Testis (tissue), 3 donors: ENCODE results near the gene DCLRE1B. TPM values are rescaled to one million over a fixed set of nuclear protein-coding genes. Genes with fewer than 3 reads are reported as not detected.

Source experiments
- DNase-seq: peaks from one replicate; pipeline ENCODE4 v3.0.0-alpha.2; 2019
- H3K27ac ChIP-seq, 2 donors: fragments of 200-600 bp; sonication (generic); one replicate each; pipeline ENCODE4 v1.5.1; 2019
- H3K27me3 ChIP-seq: fragments of 200-600 bp; sonication (generic); one replicate; pipeline ENCODE4 v1.5.1; 2019
- H3K36me3 ChIP-seq: fragments of 200-600 bp; sonication (generic); one replicate; pipeline ENCODE4 v1.5.1; 2017; ENCODE audit warnings: low read depth; ENCODE audit errors: missing control alignments
- H3K4me1 ChIP-seq: fragments of 200-600 bp; sonication (generic); one replicate; pipeline ENCODE4 v1.5.1; 2019
- H3K4me3 ChIP-seq, 2 donors: fragments of 200-600 bp; sonication (generic); one replicate each; pipeline ENCODE4 v1.5.1; 2017 to 2019
- H3K9me3 ChIP-seq: fragments of 200-600 bp; sonication (generic); one replicate; pipeline ENCODE4 v1.5.1; 2017
- CTCF ChIP-seq, 3 experiments: fragments of 450-650 bp in 2 of 3; fragments of 200-600 bp in 1 of 3; sonication (generic) in 1 of 3; IDR thresholded peaks; one replicate each; pipeline ENCODE4 v1.5.1; 2016 to 2019; ENCODE audit warnings: antibody characterized with exemption in 3 of 3, mild to moderate bottlenecking in 2 of 3, moderate library complexity in 1 of 3
- POLR2A ChIP-seq: fragments of 450-650 bp; IDR thresholded peaks from one replicate; pipeline ENCODE4 v1.6.1; 2017; ENCODE audit warnings: antibody characterized with exemption, mild to moderate bottlenecking, moderate library complexity
- WGBS, 2 donors: methylation state at CpG; one replicate each; pipeline ENCODE4 v1.1.5; 2018; 5-methylcytosine and 5-hydroxymethylcytosine counted together
- intact Hi-C: fragments of 100-400 bp; cut with DNase I; formaldehyde crosslinking; loops from one replicate; pipeline ENCODE4 v1.15.1; 2023; ENCODE audit warnings: low total_unique reads
- polyA plus RNA-seq: library from polyadenylated mRNA; stranded (reverse); fragments of 350-450 nt; fragmentation: Illumina TruSeq; extraction: RNeasy Lipid Tissue Mini Kit (QIAGEN cat#74804); gene quantifications from one replicate; pipeline ENCODE4 v1.2.3, GENCODE V29; 2014; ENCODE audit warnings: low read depth, low replicate concordance; ENCODE audit not compliant: insufficient read depth
- total RNA-seq, 2 donors: library from RNA; depleted of rRNA; stranded (reverse); fragments of >200 nt; gene quantifications; one replicate each; pipeline ENCODE4 v1.2.3, GENCODE V29; 2016

DCLRE1B gene
- total and polyA plus RNA-seq, 3 donors from 2014 or later, result 6.7 to 8.3 (median 7.7) TPM

- Histone ChIP-seq H3K27me3 (no peaks in the 10 kb centered on the region), H3K4me3 (no peak overlapping the region), H3K4me1 (peaks cover 25% of the 10 kb centered on the region), H3K27ac (peak overlapping the region in 1 of 2 donors; percentile 11), H3K36me3 (no peaks in the 10 kb centered on the region), H3K9me3 (no peaks in the 10 kb centered on the region)
- TF ChIP-seq POLR2A (no peak), CTCF (IDR thresholded peaks at IDR 0.05) (no peak)
- DNase-seq, result no peak
- intact Hi-C loops, result no loop called here
Measured at GRCh38 chr1:113942527-113942926, 37.4 kb downstream of the DCLRE1B start.

DNA sequence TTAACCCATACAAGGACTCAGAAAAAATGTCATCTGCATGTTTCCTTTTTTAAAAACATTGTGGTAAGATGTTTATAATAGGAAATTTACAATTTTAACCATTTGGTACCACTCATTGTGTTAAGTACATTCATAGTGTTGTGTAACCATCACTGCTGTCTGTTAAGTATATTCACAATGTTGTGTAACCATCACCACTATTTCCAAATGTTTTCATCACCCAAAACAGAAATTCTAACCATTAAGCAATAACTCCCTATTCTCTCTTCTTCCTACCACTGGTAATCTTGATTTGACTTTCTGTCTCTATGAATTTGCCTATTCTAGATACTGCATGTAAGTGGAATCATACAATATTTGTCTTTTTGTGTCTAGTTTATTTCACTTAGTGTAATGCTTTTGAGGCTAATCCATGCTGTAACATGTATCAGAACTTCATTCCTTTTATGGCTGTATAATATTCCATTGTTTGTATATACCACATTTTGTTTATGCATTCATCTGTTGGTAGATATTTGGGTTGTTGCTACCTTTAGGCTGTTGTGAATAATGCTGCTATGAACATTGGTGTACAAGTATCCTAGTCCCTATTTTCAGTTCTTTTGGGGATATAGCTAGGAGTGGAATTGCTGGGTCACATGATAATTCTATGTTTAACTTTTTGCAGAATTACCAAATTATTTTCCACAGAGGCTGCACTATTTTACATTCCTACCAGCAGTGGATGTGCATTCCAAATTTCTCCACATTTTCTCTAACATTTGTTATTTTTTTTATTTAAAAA, 38.1 kb downstream of the DCLRE1B start:
- Histone ChIP-seq H3K4me3 (no peak overlapping the region), H3K27ac (no peak overlapping the region), H3K9me3 (no peaks in the 10 kb centered on the region), H3K36me3 (no peaks in the 10 kb centered on the region), H3K4me1 (peaks cover 31% of the 10 kb centered on the region), H3K27me3 (no peaks in the 10 kb centered on the region)
- DNase-seq, result no peak
- no peak for TF ChIP-seq POLR2A
- no peak for TF ChIP-seq CTCF (IDR thresholded peaks at IDR 0.05)
- intact Hi-C loops, result no loop called here

- DNase-seq, result no peak
- 96 to 100% methylated on average over 1 of the region's 1 CpG for WGBS, 2 donors
- H3K4me1 ChIP-seq, result peaks cover 26% of the 10 kb centered on the region
Measured at GRCh38 chr1:113945329-113945728, 40.2 kb downstream of the DCLRE1B start.

DNA sequence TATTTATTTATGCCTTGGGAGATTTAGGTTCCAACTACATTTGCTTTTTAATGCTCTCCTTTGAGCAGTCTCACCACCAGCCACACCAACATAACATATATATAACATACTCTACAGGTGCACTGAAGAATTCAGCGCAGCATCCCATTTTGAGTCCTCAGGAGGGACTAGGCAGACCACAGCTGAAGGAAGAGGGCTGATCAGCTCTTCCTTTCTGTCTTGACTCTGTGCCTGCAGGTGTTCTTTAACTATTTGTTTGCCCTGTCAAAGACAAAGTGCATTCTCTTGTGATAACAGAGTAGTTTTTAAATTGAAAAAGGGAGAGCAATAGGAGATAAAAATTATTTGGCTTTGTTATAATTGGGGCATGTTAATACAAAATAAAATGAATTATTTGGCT, 41.0 kb downstream of the DCLRE1B start:
- intact Hi-C loops, result no loop called here
- no peak for DNase-seq
- Histone ChIP-seq H3K27me3 (no peaks in the 10 kb centered on the region), H3K27ac (no peak overlapping the region), H3K36me3 (no peaks in the 10 kb centered on the region), H3K4me3 (no peak overlapping the region), H3K9me3 (no peaks in the 10 kb centered on the region), H3K4me1 (peaks cover 22% of the 10 kb centered on the region)
- WGBS, 2 donors, result 67 to 84% methylated on average over 1 of the region's 1 CpG
- TF ChIP-seq CTCF (IDR thresholded peaks at IDR 0.05), result no peak
- no peak for TF ChIP-seq POLR2A

More at GRCh38 chr1:113945329-113945728, 40.2 kb downstream of the DCLRE1B start:
- Histone ChIP-seq H3K27ac (no peak overlapping the region), H3K9me3 (no peaks in the 10 kb centered on the region), H3K4me3 (no peak overlapping the region), H3K36me3 (no peaks in the 10 kb centered on the region), H3K27me3 (no peaks in the 10 kb centered on the region)
- no peak for TF ChIP-seq CTCF (IDR thresholded peaks at IDR 0.05)
- no peak for TF ChIP-seq POLR2A
- intact Hi-C loops, result no loop called here
